K562 (cell line): Measurements from ENCODE around the gene KRTAP12-2. TPM values are rescaled to one million over a fixed set of nuclear protein-coding genes. Genes with fewer than 3 reads are reported as not detected.

ENCODE experiments used
- ATAC-seq: fragments of 200-7000 bp; cut with Tn5 transposase; 3 replicates; pipeline ENCODE4 v1.9.1; 2020; ENCODE audit warnings: moderate library complexity
- BruUV-seq: library from RNA; stranded (reverse); fragments of 400-500 nt; replicated peaks from 2 replicates; lab custom pipeline; 2021; lab: Mats Ljungman, UMichigan
- CTCF ChIA-PET: fragments of 300-600 bp; formaldehyde crosslinking; extraction: SDS; loops from one replicate; lab custom pipeline; 2021; ENCODE audit warnings: low intra/inter-chr PET ratio; lab: Yijun Ruan, JAX
- POLR2A ChIA-PET: fragments of 300-600, 350-650 bp; sonication (Branson Sonifier 250); formaldehyde crosslinking; extraction: SDS; loops from one replicate; lab custom pipeline; 2021; ENCODE audit warnings: antibody characterized with exemption, inconsistent platforms; lab: Yijun Ruan, JAX
- DNase-seq, 4 experiments: peaks; one replicate each; pipeline versions ENCODE4 v3.0.0 to v3.0.0-alpha.2; 2011 to 2018; ENCODE audit warnings: low spot score in 3 of 4, mixed read lengths in 3 of 4; ENCODE audit errors: extremely low read depth in 1 of 4
- FAIRE-seq: peaks from 2 replicates; lab custom pipeline; 2011; peaks lifted over from hg19 to GRCh38; lab: Jason Lieb, UNC
- H2AFZ ChIP-seq: 2 replicates; pipeline ENCODE4 v1.6.0; 2011; ENCODE audit warnings: low read depth, low read length, control low read depth, inconsistent platforms
- H3K27ac ChIP-seq: fragments of 200-600 bp; 3 replicates; pipeline ENCODE4 v1.8.0; 2011; ENCODE audit warnings: low read depth, mild to moderate bottlenecking, control low read depth, inconsistent platforms, low read length, moderate library complexity, mixed read lengths; ENCODE audit errors: extremely low read depth
- H3K27me3 ChIP-seq, 2 experiments: fragments of 300-600 bp in 1 of 2; 2 replicates in 1 of 2; 3 replicates in 1 of 2; pipeline versions ENCODE4 v1.6.0 to v1.8.0; 2011; ENCODE audit warnings: inconsistent platforms in 2 of 2, low read length in 2 of 2, mild to moderate bottlenecking in 1 of 2, mixed read lengths in 1 of 2, moderate library complexity in 1 of 2; ENCODE audit not compliant: control insufficient read depth in 2 of 2, insufficient read depth in 2 of 2
- H3K36me3 ChIP-seq: fragments of 300-600 bp; 3 replicates; pipeline ENCODE4 v1.8.0; 2011; ENCODE audit warnings: mild to moderate bottlenecking, low read length, inconsistent platforms; ENCODE audit not compliant: control insufficient read depth, insufficient read depth
- H3K4me1 ChIP-seq, 2 experiments: fragments of 200-600 bp in 1 of 2; replicated peaks in 1 of 2; 2 replicates in 1 of 2; 3 replicates in 1 of 2; pipeline versions ENCODE4 v1.5.1 to v1.8.0; 2011; ENCODE audit warnings: inconsistent platforms in 2 of 2, low read length in 2 of 2, mild to moderate bottlenecking in 1 of 2, mixed read lengths in 1 of 2, moderate library complexity in 1 of 2; ENCODE audit not compliant: control insufficient read depth in 2 of 2, insufficient read depth in 2 of 2
- H3K4me2 ChIP-seq: 2 replicates; pipeline ENCODE4 v1.6.1; 2011; ENCODE audit warnings: low read length, control low read depth, inconsistent platforms, mixed read lengths; ENCODE audit not compliant: insufficient read depth
- H3K4me3 ChIP-seq: fragments of 200-600 bp; sonication (generic), shearing (Covaris generic); 2 replicates; pipeline ENCODE4 v1.5.1; 2016; ENCODE audit warnings: control low read depth, inconsistent platforms
- H3K79me2 ChIP-seq: fragments of 200-600 bp; 3 replicates; pipeline ENCODE4 v1.8.0; 2011; ENCODE audit warnings: low read length, inconsistent platforms; ENCODE audit not compliant: control insufficient read depth, insufficient read depth
- H3K9ac ChIP-seq, 2 experiments: 2 replicates each; pipeline versions ENCODE4 v1.6.0 to v1.6.1; 2011; ENCODE audit warnings: low read depth in 2 of 2, low read length in 2 of 2, control low read depth in 1 of 2, inconsistent platforms in 1 of 2, mild to moderate bottlenecking in 1 of 2, mixed read lengths in 1 of 2; ENCODE audit not compliant: insufficient read depth in 1 of 2
- H3K9me1 ChIP-seq: one replicate; pipeline ENCODE4 v1.6.0; 2011; ENCODE audit warnings: inconsistent platforms, mild to moderate bottlenecking, low read length, moderate library complexity; ENCODE audit not compliant: control insufficient read depth, insufficient read depth
- H3K9me3 ChIP-seq: replicated peaks from 2 replicates; pipeline ENCODE4 v1.5.1; 2011; ENCODE audit warnings: low read depth, low read length, inconsistent platforms; ENCODE audit not compliant: control insufficient read depth, insufficient read depth
- H4K20me1 ChIP-seq: replicated peaks from 2 replicates; pipeline ENCODE4 v1.6.1; 2011; ENCODE audit warnings: low read length, inconsistent platforms, mixed read lengths; ENCODE audit not compliant: control insufficient read depth, insufficient read depth
- BACH1 ChIP-seq: fragments of 200-800 bp; sonication (Bioruptor generic); IDR thresholded peaks from 2 replicates; pipeline ENCODE4 v1.6.1; 2016; ENCODE audit warnings: missing genetic modification characterization, missing compliant biosample characterization
- CEBPZ ChIP-seq: fragments of 150-350 bp; IDR thresholded peaks from 2 replicates; pipeline ENCODE4 v1.6.1; 2014; ENCODE audit warnings: low read depth, mild to moderate bottlenecking, low read length, borderline replicate concordance
- DLX4 ChIP-seq: fragments of 250-450 bp; sonication (Bioruptor Pico); IDR thresholded peaks from 2 replicates; pipeline ENCODE4 v1.6.1; 2021; ENCODE audit warnings: mild to moderate bottlenecking
- E2F6 ChIP-seq, 2 experiments: IDR thresholded peaks; 2 replicates each; pipeline ENCODE4 v1.6.1; 2011; ENCODE audit warnings: borderline replicate concordance in 1 of 2, control low read depth in 1 of 2, low read depth in 1 of 2, low read length in 1 of 2, mild to moderate bottlenecking in 1 of 2, mixed read lengths in 1 of 2, moderate library complexity in 1 of 2; ENCODE audit not compliant: insufficient read depth in 1 of 2, insufficient read length in 1 of 2, poor library complexity in 1 of 2, severe bottlenecking in 1 of 2; ENCODE audit errors: extremely low read depth in 1 of 2
- EP400 ChIP-seq: fragments of 450-650 bp; IDR thresholded peaks from 2 replicates; pipeline ENCODE4 v1.6.1; 2017; ENCODE audit warnings: antibody characterized with exemption, mild to moderate bottlenecking, moderate library complexity
- GTF2E2 ChIP-seq: fragments of 200-800 bp; sonication (Bioruptor generic); IDR thresholded peaks from 2 replicates; pipeline ENCODE4 v1.6.1; 2016; ENCODE audit warnings: missing genetic modification characterization, missing compliant biosample characterization
- JUND ChIP-seq, 2 experiments: IDR thresholded peaks; 2 replicates in 1 of 2; 3 replicates in 1 of 2; pipeline ENCODE4 v1.6.1; 2011; ENCODE audit warnings: borderline replicate concordance in 2 of 2, low read depth in 2 of 2, low read length in 2 of 2, improper control_type of control experiment in 1 of 2, missing biosample characterization in 1 of 2, missing genetic modification characterization in 1 of 2, missing genetic modification reagents in 1 of 2
- MECOM ChIP-seq: fragments of 250-450 bp; sonication (Bioruptor Pico); IDR thresholded peaks from 2 replicates; pipeline ENCODE4 v1.8.0; 2022; ENCODE audit warnings: inconsistent platforms
- NFIC ChIP-seq: fragments of 450-650 bp; IDR thresholded peaks from 2 replicates; pipeline ENCODE4 v1.6.1; 2017; ENCODE audit warnings: mild to moderate bottlenecking, inconsistent platforms
- NR1H2 ChIP-seq: sonication (generic); formaldehyde crosslinking; IDR thresholded peaks from 2 replicates; pipeline ENCODE4 v1.4.0; 2020; ENCODE audit warnings: mild to moderate bottlenecking, missing genetic modification reagents
- NUFIP1 ChIP-seq: fragments of 450-650 bp; IDR thresholded peaks from 2 replicates; pipeline ENCODE4 v1.6.1; 2018; ENCODE audit not compliant: partially characterized antibody
- POLR3G ChIP-seq: IDR thresholded peaks from 2 replicates; pipeline ENCODE4 v1.6.1; 2011; ENCODE audit not compliant: insufficient read length, insufficient replicate concordance; ENCODE audit errors: extremely low read depth
- RBM14 ChIP-seq: fragments of 200-400 bp; formaldehyde crosslinking; IDR thresholded peaks from 2 replicates; pipeline ENCODE4 v1.6.1; 2018; ENCODE audit warnings: low read depth, mild to moderate bottlenecking, low read length, moderate library complexity, borderline replicate concordance; ENCODE audit not compliant: insufficient read depth
- SMARCA4 ChIP-seq: fragments of 450-650 bp; IDR thresholded peaks from 2 replicates; pipeline ENCODE4 v1.6.1; 2016
- SMARCE1 ChIP-seq: fragments of 450-650 bp; IDR thresholded peaks from 2 replicates; pipeline ENCODE4 v1.7.1; 2016; ENCODE audit warnings: mild to moderate bottlenecking
- ZNF584 ChIP-seq: fragments of 200-800 bp; sonication (Bioruptor generic); IDR thresholded peaks from 2 replicates; pipeline ENCODE4 v1.6.1; 2016; ENCODE audit warnings: low read depth, mild to moderate bottlenecking, missing genetic modification characterization, missing compliant biosample characterization
- WGBS: fragments of 100-300 bp; shearing (Covaris generic); methylation state at CpG from one replicate; pipeline ENCODE4 v1.1.6; 2016; ENCODE audit warnings: low coverage, mixed read lengths; ENCODE audit not compliant: insufficient coverage; ENCODE audit errors: missing lambda C conversion rate; 5-methylcytosine and 5-hydroxymethylcytosine counted together
- in situ Hi-C: fragments of 300-500 bp; cut with MboI; formaldehyde crosslinking; loops from 4 replicates; pipeline ENCODE4 v1.15.0; 2018; ENCODE audit warnings: inconsistent platforms, mixed read lengths
- intact Hi-C: fragments of 100-400 bp; cut with micrococcal nuclease; formaldehyde crosslinking; loops from 2 replicates; pipeline ENCODE4 v1.14.2; 2022
- polyA plus RNA-seq, 8 experiments: library from polyadenylated mRNA; depleted of rRNA in 4 of 8; stranded (reverse) in 5 of 8; unstranded in 3 of 8; fragments of >200 nt; fragmentation: Nextera tagmentation in 2 of 8; fragmentation: Illumina TruSeq in 1 of 8; extraction: Ambion mirVana in 2 of 8; extraction: Trizol in 1 of 8; gene quantifications; 2 replicates each; pipeline versions ENCODE4 v1.2.1 to v1.2.3, GENCODE V29; 2011 to 2014; ENCODE audit warnings: inconsistent platforms in 1 of 8, missing spikeins in 1 of 8
- total RNA-seq, 7 experiments: library from RNA; depleted of rRNA in 6 of 7; stranded (reverse); fragments of >200 nt in 6 of 7; fragmentation: Illumina TruSeq in 2 of 7; extraction: Trizol in 2 of 7; gene quantifications; 2 replicates each; pipeline versions ENCODE4 v1.2.1 to v1.2.3, GENCODE V29; 2011 to 2021; ENCODE audit warnings: low replicate concordance in 1 of 7

Gene KRTAP12-2
- total and polyA plus RNA-seq, 9 of the 15 experiments (the other 6 are each of a cell fraction or from before 2014, with no cell fraction given): not detected

- in situ Hi-C loops: no loop called here
- intact Hi-C loops: no loop called here
- ATAC-seq (no peak), FAIRE-seq (no peak), DNase-seq (no peak)
- no peak overlapping the region for H3K4me3 ChIP-seq
- H3K4me1 ChIP-seq: peaks cover 0 to 3% of the 10 kb centered on the region in 2 experiments; a peak in 2 of 5 replicates
- no TSS peak for BruUV-seq
- no peak overlapping the region; a peak in 1 of 4 replicates for H3K9ac ChIP-seq
- ChIA-PET CTCF (no interaction called here), POLR2A (interaction anchor here (1.0 kb wide), 1 partner anchor 27 kb away, joined by 3 read pairs; no protein-coding TSS in a partner anchor)
- H3K79me2 ChIP-seq: no peaks in the 10 kb centered on the region
- WGBS: 3% methylated on average over 15 of the region's 15 CpGs
- no peak overlapping the region for H2AFZ ChIP-seq
- no peaks in the 10 kb centered on the region for H4K20me1 ChIP-seq
- H3K9me3 ChIP-seq: no peaks in the 10 kb centered on the region
- no peaks in the 10 kb centered on the region for H3K9me1 ChIP-seq
- no peak overlapping the region for H3K27ac ChIP-seq
- H3K27me3 ChIP-seq: peaks cover 0 to 6% of the 10 kb centered on the region in 2 experiments; a peak in 2 of 5 replicates
- H3K36me3 ChIP-seq: no peaks in the 10 kb centered on the region
- TF ChIP-seq CEBPZ (no peak), SMARCE1 (no peak), NR1H2 (CRISPR knock-in tag) (no peak), ZNF584 (CRISPR knock-in tag) (no peak), EP400 (no peak), SMARCA4 (no peak), BACH1 (tag) (no peak), GTF2E2 (tag) (no peak), NFIC (no peak), E2F6 (IDR thresholded peaks at IDR 0.05; ENCODE audit: borderline replicate concordance in 1 of 2, extremely low read depth in 1 of 2, insufficient read depth in 1 of 2, insufficient read length in 1 of 2, low read depth in 1 of 2, low read length in 1 of 2, poor library complexity in 1 of 2, severe bottlenecking in 1 of 2) (no peak), RBM14 (no peak), JUND (IDR thresholded peaks at IDR 0.05; ENCODE audit: borderline replicate concordance, low read depth, low read length) (no peak), JUND (tag; IDR thresholded peaks at IDR 0.05; ENCODE audit: borderline replicate concordance, low read depth, low read length) (no peak), MECOM (CRISPR knock-in tag) (no peak), POLR3G (no peak), DLX4 (CRISPR knock-in tag) (no peak), NUFIP1 (no peak)
- no peak overlapping the region for H3K4me2 ChIP-seq
Measured at GRCh38 chr21:44636209-44637017, 30.3 kb downstream of the KRTAP12-2 start.
